HG03175 (cell line): Measurements from ENCODE around the gene ASXL3.

Experiments used
- ATAC-seq: cut with Tn5 transposase; IDR thresholded peaks from one replicate; pipeline ENCODE4 v1.9.1; 2021; ENCODE audit warnings: mild to moderate bottlenecking, moderate library complexity; ENCODE audit not compliant: unreplicated experiment

Gene ASXL3

GRCh38 chr18:33577685-33578517 lies at the start of gene ASXL3:
Gene ASXL3 (plus strand): TSS chr18:33578219. CDS start chr18:33578632, 413 bp downstream.
- ATAC-seq: no peak

DNA sequence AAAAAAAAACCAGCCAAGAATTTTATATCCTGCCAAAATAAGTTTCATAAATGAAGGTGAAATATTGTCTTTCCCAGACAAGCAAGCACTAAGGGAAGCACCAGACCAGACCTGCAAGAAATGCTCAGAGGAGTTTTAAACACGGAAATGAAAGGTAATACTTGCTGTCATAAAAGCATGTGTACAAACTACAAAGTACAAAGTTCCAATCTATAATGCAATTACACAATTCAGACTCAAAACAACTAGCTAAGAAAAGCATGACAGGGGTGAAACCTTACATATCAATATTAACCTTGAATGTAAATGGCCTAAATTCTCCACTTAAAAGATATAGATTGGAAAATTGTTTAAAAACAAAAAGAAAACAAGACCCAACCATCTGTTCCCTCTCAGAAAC lies 45.0 kb upstream of the ASXL3 start:
- ATAC-seq: no peak

GRCh38 chr18:33536904-33537303 lies 41.1 kb upstream of the ASXL3 start:
- no peak for ATAC-seq

- no peak for ATAC-seq
These were observed 39.5 kb upstream of the ASXL3 start for GRCh38 chr18:33538418-33539042.

DNA sequence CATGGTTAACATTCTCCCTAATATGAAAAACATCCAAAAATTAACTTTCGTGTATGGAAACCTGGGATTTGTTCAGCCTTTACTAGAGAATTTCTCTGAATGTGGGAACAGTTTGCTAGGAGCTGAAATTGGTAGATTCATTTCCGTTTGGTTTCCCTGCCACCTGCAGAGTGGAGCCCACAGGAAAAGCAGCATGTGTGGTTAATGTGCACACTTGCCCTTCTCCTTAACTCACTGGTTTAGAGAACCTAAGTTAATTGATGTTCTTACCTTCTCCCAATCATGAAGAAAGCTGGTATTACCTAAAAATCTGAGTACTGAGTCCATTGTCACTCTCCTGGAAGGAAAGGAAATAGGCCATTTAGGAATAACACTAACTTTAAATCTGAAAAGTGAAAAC lies 37.6 kb upstream of the ASXL3 start:
- ATAC-seq: no peak

DNA sequence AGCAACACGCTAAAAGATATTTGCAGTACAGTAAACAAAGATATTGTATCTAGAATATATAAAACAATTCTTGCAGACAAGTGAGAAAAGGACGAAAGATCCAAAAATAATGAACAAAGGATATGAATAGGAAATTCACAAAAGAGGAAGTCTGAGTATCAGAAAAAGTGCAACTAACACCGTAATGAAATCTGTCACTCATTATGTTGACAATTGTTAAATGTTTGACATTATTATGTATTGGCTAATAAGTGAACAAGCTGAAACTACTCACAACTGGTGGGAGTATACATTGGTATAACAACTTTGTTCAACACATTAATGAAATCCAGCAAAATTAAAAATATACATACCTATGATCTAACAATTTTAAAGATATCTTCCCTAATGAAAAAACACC lies 36.7 kb upstream of the ASXL3 start:
- ATAC-seq: no peak

DNA sequence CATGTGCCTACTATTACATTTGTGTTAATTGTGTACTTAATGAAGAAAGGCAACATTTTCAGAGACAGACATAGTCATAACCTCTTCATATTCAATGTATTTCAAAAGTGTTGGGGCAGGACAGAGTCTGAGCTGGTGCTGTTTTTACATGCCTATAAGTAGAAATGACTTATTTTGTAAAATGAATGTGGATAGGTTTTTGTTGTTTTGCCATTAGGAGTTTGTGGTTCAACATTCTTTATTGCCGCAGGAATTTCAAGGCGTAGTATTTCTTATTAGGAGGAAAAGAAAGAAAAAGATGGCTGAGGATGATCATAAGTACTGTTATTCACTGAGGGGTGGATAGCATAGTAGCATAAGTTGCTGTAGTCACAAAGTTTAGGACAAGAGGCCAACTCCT lies 21.2 kb upstream of the ASXL3 start:
- ATAC-seq: no peak

- no peak for ATAC-seq
These were observed 20.3 kb upstream of the ASXL3 start for GRCh38 chr18:33557706-33558105.

- ATAC-seq: no peak
These were observed 19.5 kb upstream of the ASXL3 start for GRCh38 chr18:33558529-33558928.

DNA sequence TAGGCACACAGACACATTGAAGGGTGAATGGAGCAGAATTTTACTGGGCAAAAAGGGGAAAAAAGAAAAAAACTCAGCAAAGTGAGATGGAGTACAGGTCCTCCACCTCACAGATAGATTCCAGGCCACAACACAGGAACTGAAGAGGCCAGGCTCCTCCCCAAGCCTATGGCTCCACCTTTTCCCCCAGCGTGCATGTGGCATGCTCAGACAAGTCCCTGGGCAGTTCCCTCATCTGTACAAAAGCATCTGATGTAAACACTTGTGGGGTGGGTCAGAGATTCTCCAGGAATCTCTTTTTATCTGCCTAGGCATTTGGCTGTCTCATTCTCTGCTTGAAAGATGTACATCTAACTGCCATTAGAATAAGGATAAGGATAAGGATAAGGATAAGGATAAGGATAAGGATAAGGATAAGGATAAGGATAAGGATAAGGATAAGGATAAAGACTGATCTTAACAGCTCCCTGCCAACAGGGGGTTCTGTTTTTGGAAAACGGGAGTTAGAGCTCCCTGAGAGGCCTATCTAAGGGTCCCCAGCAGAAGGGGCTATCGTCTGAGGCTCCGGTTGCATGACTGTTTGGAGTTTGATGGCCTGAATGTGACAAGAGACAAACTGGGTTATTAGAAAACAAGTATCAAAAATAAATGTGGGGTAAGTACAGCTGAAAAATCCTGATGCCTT lies 17.2 kb upstream of the ASXL3 start:
- ATAC-seq: no peak

GRCh38 chr18:33562741-33563140 lies 15.3 kb upstream of the ASXL3 start:
- ATAC-seq: no peak

DNA sequence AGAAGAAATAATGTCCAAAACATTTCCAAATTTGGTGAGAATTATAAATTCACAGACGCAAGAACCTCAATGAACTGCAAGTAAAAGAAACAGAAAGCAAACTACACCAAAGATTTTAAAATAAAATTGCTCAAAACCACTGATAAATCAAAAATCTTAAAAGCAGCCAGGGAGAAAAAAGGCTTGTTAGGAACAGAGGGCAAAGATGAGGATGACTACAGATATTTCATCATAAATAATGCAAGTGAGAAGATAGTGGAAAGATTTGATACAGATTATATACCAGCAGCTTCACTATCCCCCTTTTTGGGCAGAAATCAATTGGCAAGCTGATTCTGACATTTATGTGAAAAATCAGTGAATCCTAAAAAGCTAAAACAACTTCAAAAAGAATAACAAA lies 10.3 kb upstream of the ASXL3 start:
- ATAC-seq: no peak

GRCh38 chr18:33571998-33572787 lies 5.8 kb upstream of the ASXL3 start:
- ATAC-seq: no peak

DNA sequence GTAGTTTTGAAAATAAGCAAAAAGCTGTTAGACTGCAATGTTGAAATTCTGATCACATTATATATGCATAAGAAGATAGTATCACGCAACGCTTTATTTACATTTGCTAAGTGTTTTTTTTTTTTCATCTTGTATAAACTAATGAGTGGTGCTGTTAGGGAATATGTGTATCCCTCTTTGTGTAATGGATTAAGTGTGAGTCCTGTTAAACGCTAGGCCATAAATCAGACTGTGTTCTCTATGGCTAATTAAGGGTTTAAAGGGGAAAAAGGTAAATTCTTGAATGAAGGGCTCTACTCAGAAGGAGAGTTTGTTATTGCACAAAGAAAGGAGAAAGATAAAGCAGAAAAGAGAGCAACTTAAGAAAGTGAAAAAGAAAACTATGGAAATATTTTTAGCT lies 4.8 kb upstream of the ASXL3 start:
- ATAC-seq: no peak

- no peak for ATAC-seq
These were observed 2.6 kb upstream of the ASXL3 start for GRCh38 chr18:33575451-33575850.

DNA sequence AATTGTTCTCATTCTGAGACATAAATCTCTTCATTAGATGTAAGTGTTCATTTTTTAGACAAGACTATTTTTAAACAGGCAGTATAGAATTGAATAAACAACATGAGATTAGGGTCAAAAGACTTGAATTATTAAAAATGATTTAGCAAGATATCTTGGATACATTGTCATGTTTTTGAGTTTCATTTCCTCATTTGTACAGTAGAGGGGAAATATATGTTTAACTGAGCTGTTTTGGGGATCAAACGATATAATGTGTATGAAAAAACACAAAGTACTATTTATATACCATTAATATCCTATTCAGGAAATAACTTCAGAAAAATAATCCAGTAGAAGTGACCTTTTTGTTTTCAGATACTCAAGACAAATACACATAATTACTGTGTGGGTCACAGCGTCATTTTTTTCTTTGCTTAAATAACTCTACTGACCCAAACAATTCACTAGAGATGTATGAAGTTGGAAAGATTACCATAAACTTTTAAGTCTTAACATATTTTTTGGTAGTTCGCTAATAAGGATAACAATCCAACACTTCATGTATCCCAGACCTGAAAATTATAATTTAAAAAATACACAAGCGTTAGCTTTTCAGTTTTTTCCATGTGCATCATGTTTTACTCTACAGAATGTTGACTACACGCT lies 896 bp upstream of the ASXL3 start:
- ATAC-seq: no peak

- no peak for ATAC-seq
These were observed 714 bp downstream of the ASXL3 start for GRCh38 chr18:33578518-33579348.

DNA sequence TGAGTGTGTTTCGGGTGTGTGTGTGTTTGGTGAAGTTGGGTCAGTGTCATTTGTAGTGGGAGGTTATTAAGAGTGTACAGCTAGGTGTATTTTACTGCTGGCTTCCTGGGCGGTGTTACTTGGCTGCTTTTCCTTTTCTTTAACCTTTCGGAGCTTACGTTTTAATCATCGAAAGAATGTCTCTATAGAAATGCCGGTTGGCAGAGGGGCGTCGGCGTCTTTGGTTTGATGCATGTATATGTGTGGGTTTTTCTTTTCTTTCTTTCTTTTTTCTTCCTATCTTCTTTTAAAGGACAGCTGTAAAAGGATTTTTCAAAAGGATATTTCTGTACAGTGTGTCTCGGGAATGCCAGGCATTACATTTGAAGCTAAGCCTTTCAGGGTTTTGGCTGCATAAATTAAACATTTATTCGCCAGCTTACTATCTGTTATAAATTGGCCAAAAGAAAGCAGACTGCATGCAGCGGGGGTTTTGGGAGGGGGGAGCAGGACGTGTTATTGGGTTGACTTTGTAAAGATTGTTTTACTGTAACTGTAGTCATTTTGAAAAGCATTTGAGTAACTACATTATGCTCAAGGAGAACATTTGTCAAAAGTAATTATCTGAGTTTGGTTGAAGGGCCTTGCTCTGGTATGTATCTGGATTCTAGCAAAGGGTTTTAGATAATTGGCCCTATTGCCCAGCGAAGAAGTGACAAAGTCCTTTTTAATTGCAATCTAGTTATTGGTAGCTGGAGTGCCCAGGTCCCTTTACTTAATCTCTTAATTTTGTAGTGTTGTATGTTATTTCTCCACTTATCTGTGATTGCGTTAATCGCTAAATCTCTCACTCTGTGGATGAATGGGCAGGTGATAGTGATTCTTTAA lies 1.6 kb downstream of the ASXL3 start:
- no peak for ATAC-seq

- no peak for ATAC-seq
These were observed 2.5 kb downstream of the ASXL3 start for GRCh38 chr18:33580546-33580945.
